HTR-8/SVneo (cell line): ENCODE measurements around the gene GPR119.
"Not testable (repeated sequence)": the region's sequence is repeated elsewhere in the genome, so short reads cannot be mapped to it uniquely, and the experiment has no call there.

ENCODE experiments used
- DNase-seq: peaks from one replicate; pipeline ENCODE4 v3.0.0; 2011; ENCODE audit warnings: low spot score, mixed read lengths; ENCODE audit not compliant: insufficient read length
- FAIRE-seq: peaks from 2 replicates; lab custom pipeline; 2011; peaks lifted over from hg19 to GRCh38; lab: Jason Lieb, UNC

GPR119 gene

GRCh38 chrX:130340271-130340670, 45.2 kb downstream of the GPR119 start:
- no peak for DNase-seq

GRCh38 chrX:130339408-130340222, 45.9 kb downstream of the GPR119 start, which contains the start of gene SLC25A14:
Gene SLC25A14 (plus strand): TSS chrX:130339919. CDS start chrX:130340279, 360 bp downstream.
- DNase-seq = peak; percentile 37
- FAIRE-seq = no peak

More at GRCh38 chrX:130340271-130340670, 45.2 kb downstream of the GPR119 start:
- no peak for FAIRE-seq

GRCh38 chrX:130338869-130339268, 46.6 kb downstream of the GPR119 start:
- not testable (repeated sequence) for DNase-seq, FAIRE-seq

DNA sequence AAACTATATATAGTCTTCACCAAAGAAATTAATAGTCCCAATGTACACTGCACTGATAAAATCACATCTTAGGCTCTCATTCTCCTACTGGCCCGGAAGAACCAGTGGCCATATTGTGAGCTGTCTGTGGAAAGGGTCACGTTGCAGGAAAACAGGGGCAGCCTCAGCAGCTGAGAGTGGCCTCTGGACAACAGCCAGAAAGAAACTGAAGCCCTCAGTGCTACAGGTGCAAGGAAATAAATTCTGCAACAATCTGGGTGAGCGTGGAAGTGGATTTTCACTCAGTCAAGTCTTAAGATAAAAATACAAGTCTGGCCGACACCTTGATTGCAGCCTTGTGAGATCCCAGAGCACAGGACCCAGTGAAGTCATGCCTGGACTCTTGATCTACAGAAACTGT, 48.9 kb downstream of the GPR119 start:
- DNase-seq = no peak
- FAIRE-seq = no peak
